HT1080 (cell line): ENCODE measurements around the gene GNG13. TPM values are rescaled to one million over a fixed set of nuclear protein-coding genes. Genes with fewer than 3 reads are reported as not detected.
A peak's percentile ranks its signal among the peaks of the same experiment; 100 is the strongest.
"Not testable (repeated sequence)": the region's sequence is repeated elsewhere in the genome, so short reads cannot be mapped to it uniquely, and the experiment has no call there.

Experiments used
- DNase-seq: peaks from one replicate; pipeline ENCODE4 v3.0.0-alpha.2; 2015; ENCODE audit warnings: low read depth
- total RNA-seq: library from RNA; depleted of rRNA; stranded (reverse); fragments of >200 nt; shearing (Covaris generic); gene quantifications from 2 replicates; pipeline ENCODE4 v1.2.3, GENCODE V29; 2014

The GNG13 gene
- total RNA-seq, 1 experiment from 2014 or later: not detected

DNA sequence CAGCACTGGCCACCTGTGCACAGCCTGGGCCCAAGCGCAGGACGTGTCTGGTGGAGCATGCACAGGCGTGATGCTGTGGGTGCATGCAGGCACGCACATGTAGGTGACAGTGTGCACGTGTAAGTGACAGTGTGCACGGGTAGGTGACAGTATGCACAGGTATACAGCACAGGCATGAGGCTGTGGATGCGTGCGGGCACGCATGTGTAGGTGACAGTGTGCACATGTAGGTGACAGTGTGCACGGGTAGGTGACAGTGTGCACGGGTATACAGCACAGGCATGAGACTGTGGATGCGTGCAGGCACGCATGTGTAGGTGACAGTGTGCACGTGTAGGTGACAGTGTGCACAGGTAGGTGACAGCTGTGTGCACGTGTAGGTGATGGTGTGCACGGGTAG is 20.2 kb downstream of the GNG13 start:
- DNase-seq: no peak

GRCh38 chr16:779561-779960 is 21.0 kb downstream of the GNG13 start:
- DNase-seq: no peak

- no peak for DNase-seq
Measured at GRCh38 chr16:778909-779527, 21.5 kb downstream of the GNG13 start.

DNA sequence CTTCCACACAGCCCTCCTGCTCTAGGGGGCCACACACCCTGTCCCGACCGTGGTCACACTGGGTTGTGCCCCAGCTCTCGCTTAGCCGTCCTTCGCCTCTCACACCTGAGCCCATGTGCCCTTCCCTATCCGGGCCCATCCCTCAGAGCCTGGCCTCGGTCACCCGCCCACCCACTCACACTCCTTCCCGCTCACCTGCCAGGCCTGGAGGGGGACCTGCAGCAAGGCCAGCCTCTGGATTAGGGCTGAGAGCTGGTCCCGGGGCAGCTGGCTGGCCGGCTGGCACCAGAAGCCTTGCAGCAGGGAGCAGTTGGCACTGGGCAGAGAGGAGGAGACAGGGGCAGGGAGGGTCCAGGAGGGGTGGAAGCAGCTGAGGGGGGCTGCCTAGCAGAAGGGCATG is 22.1 kb downstream of the GNG13 start:
- no peak for DNase-seq

- peak; percentile 65 for DNase-seq
Measured at GRCh38 chr16:777826-778225, 22.7 kb downstream of the GNG13 start.

DNA sequence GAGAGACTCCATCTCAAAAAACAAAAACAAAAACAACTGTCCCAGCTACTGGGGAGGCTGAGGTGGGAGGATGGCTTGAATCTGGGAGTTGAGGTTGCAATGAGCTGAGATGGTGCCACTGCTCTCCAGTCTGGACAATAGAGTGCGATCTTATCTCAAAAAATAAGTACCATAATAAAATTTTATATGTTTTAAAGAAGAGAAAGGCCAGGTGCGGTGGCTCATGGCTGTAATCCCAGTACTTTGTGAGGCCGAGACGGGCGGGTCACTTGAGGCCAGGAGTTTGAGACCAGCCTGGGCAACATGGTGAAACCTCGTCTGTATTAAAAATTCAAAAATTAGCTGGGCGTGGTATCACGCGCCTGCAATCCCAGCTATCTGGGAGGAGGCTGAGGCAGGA is 23.7 kb downstream of the GNG13 start:
- no peak for DNase-seq

DNA sequence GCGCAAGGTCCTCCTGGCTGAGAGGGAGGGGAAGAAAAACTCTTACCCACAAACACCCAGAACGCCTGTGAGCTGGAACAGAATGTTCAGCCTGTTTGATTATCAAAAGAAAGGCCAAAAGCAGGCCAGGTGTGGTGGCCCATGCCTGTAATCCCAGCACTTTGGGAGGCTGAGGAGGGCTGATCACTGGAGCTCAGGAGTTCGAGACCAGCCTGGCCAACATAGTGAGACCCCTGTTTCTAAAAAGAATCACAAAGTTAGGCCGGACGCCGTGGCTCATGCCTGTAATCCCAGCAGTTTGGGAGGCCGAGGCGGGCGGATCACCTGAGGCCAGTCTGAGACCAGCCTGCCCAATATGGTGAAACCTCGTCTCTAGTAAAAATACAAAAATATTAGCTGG is 24.2 kb downstream of the GNG13 start:
- DNase-seq: not testable (repeated sequence)

- no peak for DNase-seq
Measured at GRCh38 chr16:775236-775796, 25.2 kb downstream of the GNG13 start.

DNA sequence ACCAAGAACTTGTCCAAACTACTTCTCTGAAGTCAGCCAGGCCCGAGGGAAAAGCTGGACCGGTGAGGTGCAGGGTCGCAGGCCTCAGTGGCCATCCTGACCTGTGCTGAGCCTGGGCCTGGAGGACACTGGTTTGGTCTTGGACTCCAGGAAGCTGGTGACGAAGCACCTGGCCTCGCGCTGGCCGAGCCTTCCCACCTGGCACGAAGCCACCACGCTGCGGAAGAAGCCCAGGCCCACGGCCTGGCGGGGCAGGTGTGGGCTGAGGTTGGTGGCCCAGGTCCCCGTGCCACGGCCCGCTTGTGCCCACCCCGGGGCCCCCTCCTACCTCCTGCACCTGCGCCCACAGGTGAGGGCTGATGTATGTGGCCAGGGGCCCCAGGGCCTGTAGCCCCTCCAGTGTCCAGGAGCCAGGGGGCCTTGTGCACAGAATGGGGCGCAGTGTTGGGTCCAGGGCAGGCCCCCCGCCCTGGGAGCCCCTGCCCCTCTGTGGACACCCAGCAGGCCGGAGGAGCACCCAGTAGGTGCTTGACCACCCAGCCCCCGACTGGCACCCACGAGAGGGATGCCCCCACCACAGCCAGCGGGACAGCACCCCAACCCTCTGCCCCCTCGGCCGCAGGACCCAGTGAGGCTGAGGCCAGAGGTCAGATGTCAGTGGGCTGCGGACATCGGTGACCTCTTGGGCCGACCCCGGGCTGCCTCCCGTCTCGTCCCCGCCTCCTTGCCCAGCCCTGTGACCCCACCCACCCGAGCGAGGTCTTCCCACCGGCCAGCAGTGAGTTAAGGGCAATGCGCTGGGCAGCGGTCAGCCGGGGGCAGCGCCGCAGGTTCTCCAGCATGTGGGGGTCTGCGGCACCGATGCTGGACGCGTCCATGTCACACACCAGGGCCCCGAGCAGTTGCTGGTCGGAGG is 26.2 kb downstream of the GNG13 start:
- DNase-seq: no peak

DNA sequence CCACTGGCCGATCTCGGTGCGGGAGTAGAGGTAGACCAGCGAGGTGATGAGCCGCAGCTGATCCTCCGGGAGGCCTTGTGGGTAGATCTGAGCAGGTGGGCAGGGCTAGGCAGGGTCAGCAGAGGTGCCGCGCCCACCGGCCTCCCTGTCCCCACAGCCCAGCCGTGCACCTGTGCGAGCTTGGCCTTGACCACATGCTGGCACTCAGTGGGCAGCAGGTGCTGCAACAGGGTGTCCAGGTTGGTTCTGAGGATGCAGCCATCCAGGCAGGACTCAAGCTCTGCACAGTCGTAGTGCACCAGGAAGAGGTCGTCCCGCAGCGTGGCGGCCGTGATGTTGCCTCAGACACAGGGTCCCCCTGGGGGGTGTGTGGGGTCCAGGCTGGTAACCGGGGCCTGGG is 27.6 kb downstream of the GNG13 start:
- DNase-seq: no peak

DNA sequence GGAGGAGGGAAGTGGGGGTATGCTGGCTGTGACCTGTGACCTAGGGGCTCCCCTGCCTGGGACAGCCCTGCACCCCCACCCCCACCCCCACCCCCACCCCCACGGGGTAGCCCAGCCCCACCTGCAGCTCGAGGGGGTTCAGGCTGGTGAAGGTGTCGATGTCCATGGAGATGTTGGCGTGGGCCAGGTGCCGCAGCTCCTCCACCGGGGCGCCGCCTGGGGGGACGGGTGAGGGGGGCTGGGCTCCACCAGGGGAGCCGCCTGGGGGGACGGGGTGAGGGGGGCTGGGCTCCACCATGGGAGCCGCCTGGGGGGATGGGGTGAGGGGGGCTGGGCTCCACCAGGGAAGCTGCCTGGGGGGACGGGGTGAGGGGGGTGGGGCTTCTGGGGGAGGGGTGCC is 30.1 kb downstream of the GNG13 start:
- no peak for DNase-seq

GRCh38 chr16:769934-770333 is 30.6 kb downstream of the GNG13 start:
- DNase-seq: no peak

- DNase-seq: no peak
Measured at GRCh38 chr16:769184-769784, 31.2 kb downstream of the GNG13 start.

DNA sequence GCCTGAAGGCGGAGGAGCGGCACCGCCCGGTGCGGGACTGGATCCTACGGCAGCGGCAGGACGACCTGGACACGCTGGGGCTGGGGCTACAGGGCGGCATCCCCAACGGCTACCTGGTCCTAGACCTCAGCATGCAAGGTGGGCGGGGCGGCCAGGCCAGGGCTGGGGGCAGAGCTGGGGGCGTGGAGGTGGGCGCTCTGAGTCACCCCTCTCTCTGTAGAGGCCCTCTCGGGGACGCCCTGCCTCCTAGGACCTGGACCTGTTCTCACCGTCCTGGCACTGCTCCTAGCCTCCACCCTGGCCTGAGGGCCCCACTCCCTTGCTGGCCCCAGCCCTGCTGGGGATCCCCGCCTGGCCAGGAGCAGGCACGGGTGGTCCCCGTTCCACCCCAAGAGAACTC is 32.1 kb downstream of the GNG13 start:
- no peak for DNase-seq

GRCh38 chr16:767743-768235 is 32.7 kb downstream of the GNG13 start:
- DNase-seq: no peak

DNA sequence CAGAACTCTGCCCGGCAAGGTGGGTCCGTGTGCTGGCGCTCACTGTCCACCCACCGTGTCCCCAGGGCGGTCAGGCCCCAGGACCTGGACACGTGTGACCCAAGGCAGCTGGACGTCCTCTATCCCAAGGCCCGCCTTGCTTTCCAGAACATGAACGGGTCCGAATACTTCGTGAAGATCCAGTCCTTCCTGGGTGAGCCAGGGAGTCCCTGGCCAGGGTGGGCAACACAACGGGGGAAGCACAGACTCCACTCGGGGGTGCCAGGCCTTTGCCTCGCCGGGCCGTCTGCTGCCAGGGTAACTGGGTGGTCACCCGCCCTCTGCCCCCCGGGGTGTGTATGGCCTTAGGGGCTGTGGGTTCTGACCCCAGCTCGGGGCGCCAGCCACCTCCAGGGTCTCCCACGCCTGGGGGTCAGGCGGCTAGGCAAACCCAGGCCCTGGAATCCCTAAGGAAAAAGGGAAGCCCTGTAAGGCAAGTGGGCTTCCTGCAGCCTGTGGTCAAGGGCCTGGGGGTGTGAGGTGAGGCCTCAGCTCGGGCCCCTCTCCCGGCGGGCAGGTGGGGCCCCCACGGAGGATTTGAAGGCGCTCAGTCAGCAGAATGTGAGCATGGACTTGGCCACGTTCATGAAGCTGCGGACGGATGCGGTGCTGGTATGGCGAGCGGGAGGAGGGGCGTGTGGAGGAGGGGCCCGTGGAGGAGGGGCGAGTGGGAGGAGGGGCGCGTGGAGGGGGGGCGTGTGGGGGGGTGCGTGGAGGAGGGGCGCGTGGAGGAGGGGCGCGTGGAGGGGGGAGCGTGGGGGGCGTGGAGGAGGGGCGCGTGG is 33.5 kb downstream of the GNG13 start:
- no peak for DNase-seq

DNA sequence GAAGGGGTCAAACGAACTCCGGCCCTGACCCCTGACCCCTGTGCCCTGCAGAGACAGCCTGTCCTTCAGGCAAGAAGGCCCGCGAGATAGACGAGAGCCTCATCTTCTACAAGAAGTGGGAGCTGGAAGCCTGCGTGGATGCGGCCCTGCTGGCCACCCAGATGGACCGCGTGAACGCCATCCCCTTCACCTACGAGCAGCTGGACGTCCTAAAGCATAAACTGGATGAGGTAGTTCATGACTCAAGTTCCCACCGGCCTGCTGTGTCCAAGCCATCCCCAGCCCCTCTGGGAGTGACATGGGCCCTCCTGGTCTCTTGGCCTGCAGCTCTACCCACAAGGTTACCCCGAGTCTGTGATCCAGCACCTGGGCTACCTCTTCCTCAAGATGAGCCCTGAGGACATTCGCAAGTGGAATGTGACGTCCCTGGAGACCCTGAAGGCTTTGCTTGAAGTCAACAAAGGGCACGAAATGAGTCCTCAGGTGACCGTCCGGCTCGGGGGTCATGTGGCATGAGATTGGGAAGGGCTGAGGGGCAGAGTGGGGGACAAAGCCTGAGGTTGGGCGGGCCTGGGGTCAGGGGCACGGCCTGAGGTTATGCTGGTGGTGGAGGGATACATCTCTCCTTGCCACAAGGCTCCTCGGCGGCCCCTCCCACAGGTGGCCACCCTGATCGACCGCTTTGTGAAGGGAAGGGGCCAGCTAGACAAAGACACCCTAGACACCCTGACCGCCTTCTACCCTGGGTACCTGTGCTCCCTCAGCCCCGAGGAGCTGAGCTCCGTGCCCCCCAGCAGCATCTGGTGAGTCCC is 34.3 kb downstream of the GNG13 start:
- DNase-seq: no peak

DNA sequence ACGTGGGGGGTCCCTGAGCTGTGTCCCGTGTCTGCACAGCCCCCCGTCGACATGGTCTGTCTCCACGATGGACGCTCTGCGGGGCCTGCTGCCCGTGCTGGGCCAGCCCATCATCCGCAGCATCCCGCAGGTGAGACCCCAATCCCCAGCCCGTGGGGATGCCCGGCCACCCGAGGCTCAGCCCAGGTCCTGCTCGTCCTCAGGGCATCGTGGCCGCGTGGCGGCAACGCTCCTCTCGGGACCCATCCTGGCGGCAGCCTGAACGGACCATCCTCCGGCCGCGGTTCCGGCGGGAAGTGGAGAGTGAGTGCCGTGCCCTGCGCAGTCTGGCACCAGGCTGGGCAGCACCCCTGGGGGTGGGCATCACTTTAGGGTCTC is 35.1 kb downstream of the GNG13 start:
- no peak for DNase-seq

- no peak for DNase-seq
Measured at GRCh38 chr16:764848-765487, 35.6 kb downstream of the GNG13 start.
